NCI-H748 (cell line): ENCODE results near the gene SNAPC4.
"Not testable (repeated sequence)": the region's sequence is repeated elsewhere in the genome, so short reads cannot be mapped to it uniquely, and the experiment has no call there.

Source experiments
- DNase-seq: peaks from one replicate; lab custom pipeline; 2025; ENCODE audit not compliant: unreplicated experiment; lab: John Stamatoyannopoulos, UW

SNAPC4 gene

GRCh38 chr9:136409557-136410455 lies 9.8 kb upstream of the SNAPC4 start:
- peak; percentile 56 for DNase-seq

- no peak for DNase-seq
Measured at GRCh38 chr9:136407911-136408310, 7.9 kb upstream of the SNAPC4 start.

- not testable (repeated sequence) for DNase-seq
Measured at GRCh38 chr9:136407061-136407460, 7.1 kb upstream of the SNAPC4 start.

- DNase-seq: not testable (repeated sequence)
Measured at GRCh38 chr9:136405904-136406303, 5.9 kb upstream of the SNAPC4 start.

- DNase-seq: no peak
Measured at GRCh38 chr9:136405481-136405880, 5.5 kb upstream of the SNAPC4 start.

GRCh38 chr9:136404801-136405136 lies 4.8 kb upstream of the SNAPC4 start:
- no peak for DNase-seq

- DNase-seq: no peak
Measured at GRCh38 chr9:136403915-136404800, 4.2 kb upstream of the SNAPC4 start.

GRCh38 chr9:136403538-136403914 lies 3.6 kb upstream of the SNAPC4 start:
- no peak for DNase-seq

- DNase-seq: no peak
Measured at GRCh38 chr9:136402067-136402466, 2.1 kb upstream of the SNAPC4 start.

GRCh38 chr9:136401173-136401922 lies 1.4 kb upstream of the SNAPC4 start:
- no peak for DNase-seq

- DNase-seq: peak; percentile 31
Measured at GRCh38 chr9:136399176-136400037, 563 bp downstream of the SNAPC4 start.

- DNase-seq: no peak
Measured at GRCh38 chr9:136398286-136398685, 1.7 kb downstream of the SNAPC4 start.

- no peak for DNase-seq
Measured at GRCh38 chr9:136397643-136398042, 2.3 kb downstream of the SNAPC4 start.

- DNase-seq: no peak
Measured at GRCh38 chr9:136396219-136396515, 3.8 kb downstream of the SNAPC4 start.

GRCh38 chr9:136395345-136396218 lies 4.4 kb downstream of the SNAPC4 start:
- no peak for DNase-seq

GRCh38 chr9:136395020-136395340 lies 5.0 kb downstream of the SNAPC4 start:
- DNase-seq: no peak

- no peak for DNase-seq
Measured at GRCh38 chr9:136394312-136395019, 5.5 kb downstream of the SNAPC4 start.

GRCh38 chr9:136393531-136393930 lies 6.4 kb downstream of the SNAPC4 start:
- DNase-seq: no peak
